ENCODE results near the gene IGF2BP2.

DNA sequence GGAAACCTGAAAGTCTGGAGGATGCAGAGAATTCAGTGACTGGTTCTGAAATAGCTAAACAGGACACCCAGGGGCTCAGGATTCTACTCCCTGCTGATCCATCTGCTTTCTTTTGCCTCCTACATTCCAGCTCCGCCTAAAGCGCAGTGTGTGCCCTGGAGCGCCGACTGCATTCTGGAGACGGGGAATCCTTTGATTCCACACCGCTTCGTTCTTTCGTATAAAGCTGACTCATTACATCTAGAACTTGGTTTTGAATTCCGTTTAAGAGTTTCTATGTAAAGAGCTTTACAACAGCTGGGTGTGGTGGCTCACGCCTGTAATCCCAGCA lies 177.0 kb downstream of the IGF2BP2 start:
- TF ChIP-seq CTCF (IDR thresholded peaks at IDR 0.05; ENCODE audit: low read depth, low read length) (no peak), POLR2A (IDR thresholded peaks at IDR 0.05; ENCODE audit: extremely low read depth, insufficient read length) (no peak)
